ENCODE measurements around the gene SLC6A1.

SLC6A1 gene

GRCh38 chr3:11086856-11087255 lies 94.3 kb downstream of the SLC6A1 start:
- no peak for DNase-seq
- Mint-ChIP-seq H3K4me1 (ENCODE audit: low read depth) (no peaks in the 10 kb centered on the region), H3K36me3 (ENCODE audit: low read depth) (no peaks in the 10 kb centered on the region), H3K4me3 (no peak overlapping the region), H3K27ac (no peak overlapping the region), H3K27me3 (peaks cover 5% of the 10 kb centered on the region), H3K9me3 (no peaks in the 10 kb centered on the region)

- Mint-ChIP-seq H3K9me3 (no peaks in the 10 kb centered on the region), H3K27ac (no peak overlapping the region), H3K27me3 (peaks cover 6% of the 10 kb centered on the region), H3K4me1 (ENCODE audit: low read depth) (no peaks in the 10 kb centered on the region), H3K36me3 (ENCODE audit: low read depth) (no peaks in the 10 kb centered on the region), H3K4me3 (no peak overlapping the region)
- DNase-seq: no peak
These were observed 95.5 kb downstream of the SLC6A1 start for GRCh38 chr3:11088066-11088465.

- H3K27ac Mint-ChIP-seq: no peak overlapping the region
- H3K4me1 Mint-ChIP-seq (ENCODE audit: low read depth): no peaks in the 10 kb centered on the region
- H3K4me3 Mint-ChIP-seq: no peak overlapping the region
- DNase-seq: no peak
- no peaks in the 10 kb centered on the region for H3K9me3 Mint-ChIP-seq
- H3K36me3 Mint-ChIP-seq (ENCODE audit: low read depth): no peaks in the 10 kb centered on the region
- H3K27me3 Mint-ChIP-seq: peaks cover 7% of the 10 kb centered on the region
These were observed 96.3 kb downstream of the SLC6A1 start for GRCh38 chr3:11088831-11089230.

All from activated T-cell treated with anti-CD3 and anti-CD28 coated beads, Interleukin-2, amount 50 U/mL, for 24 hours (primary cell).